ENCODE results near the gene ZNF212. TPM values are rescaled to one million over a fixed set of nuclear protein-coding genes. Genes with fewer than 3 reads are reported as not detected.

The ZNF212 gene
- total RNA-seq, 1 experiment from 2014 or later = 5.5 TPM

DNA sequence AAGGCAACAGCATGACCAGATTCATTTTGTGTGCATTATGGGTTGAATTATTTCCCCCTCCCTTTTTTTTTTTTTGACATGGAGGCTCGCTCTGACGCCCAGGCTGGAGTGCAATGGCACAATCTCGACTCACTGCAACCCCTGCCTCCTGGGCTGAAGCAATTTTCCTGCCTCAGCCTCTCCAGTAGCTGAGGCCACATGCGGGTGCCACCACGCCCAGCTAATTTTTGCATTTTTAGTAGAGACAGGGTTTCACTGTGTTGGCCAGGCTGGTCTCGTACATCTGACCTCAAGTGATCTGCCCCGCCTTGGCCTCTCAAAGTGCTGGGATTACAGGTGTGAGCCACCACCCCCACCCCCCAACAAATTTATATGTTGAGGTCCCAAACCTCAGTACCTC, 64.6 kb downstream of the ZNF212 start:
- no peak for DNase-seq (ENCODE audit: extremely low read depth, low read depth)

Small RNA genes within 50 kb of the gene (small RNA-seq; reads per million reads assigned to genes)
- 0 reads per million in 2 experiments for gene AC004890.1

Other genes starting within 250 kb of the ZNF212 start
- gene PDIA4, start 211.1 kb upstream of the ZNF212 start, total RNA-seq (2014; rRNA removed; shearing (Covaris generic)) = 248 and 264 TPM in 2 replicates
- gene ZNF786, start 148.9 kb upstream of the ZNF212 start, total RNA-seq (2014; rRNA removed; shearing (Covaris generic)) = 4.5 and 5.0 TPM in 2 replicates
- 0.26 and 0.87 TPM in 2 replicates for gene ZNF425, start 113.3 kb upstream of the ZNF212 start, total RNA-seq (2014; rRNA removed; shearing (Covaris generic))
- gene ZNF398, start 92.2 kb upstream of the ZNF212 start, total RNA-seq (2014; rRNA removed; shearing (Covaris generic)) = 10.2 and 10.7 TPM in 2 replicates
- 18.7 and 19.6 TPM in 2 replicates for gene ZNF282, start 44.1 kb upstream of the ZNF212 start, total RNA-seq (2014; rRNA removed; shearing (Covaris generic))
- gene ZNF783, start 22.5 kb downstream of the ZNF212 start, total RNA-seq (2014; rRNA removed; shearing (Covaris generic)) = 3.0 and 3.7 TPM in 2 replicates
- gene ZNF777, start 221.4 kb downstream of the ZNF212 start, total RNA-seq (2014; rRNA removed; shearing (Covaris generic)) = 9.1 and 10.1 TPM in 2 replicates